ENCODE data around the gene KLHL13.

DNA sequence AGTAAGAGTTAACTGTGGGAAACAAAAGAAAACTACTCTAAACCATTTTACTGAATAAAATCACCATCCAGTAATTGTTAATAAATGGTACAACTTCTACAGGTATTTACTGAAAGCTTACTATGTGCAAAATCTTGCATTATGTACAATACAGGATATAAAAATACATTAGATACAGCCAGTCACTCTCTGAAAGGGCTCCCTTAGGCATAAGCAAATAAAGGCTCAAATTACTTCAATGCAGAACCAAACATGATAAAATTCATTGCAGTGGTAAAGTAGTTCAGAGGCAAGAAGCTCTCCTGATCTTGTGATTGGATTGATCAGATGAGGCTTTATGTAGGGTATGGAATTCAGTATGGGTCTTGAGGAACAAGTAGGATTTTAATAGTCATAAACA, 100.2 kb downstream of the KLHL13 start:
- TF ChIP-seq EZH2 (IDR thresholded peaks at IDR 0.05; ENCODE audit: insufficient read depth, poor library complexity, severe bottlenecking) (no peak), EZH2phosphoT487 (IDR thresholded peaks at IDR 0.05; ENCODE audit: insufficient read depth, low read depth) (no peak)
